RWPE1 (cell line): Measurements from ENCODE around the gene BLVRA.

Experiments used
- CTCF ChIA-PET: fragments of 350-600 bp; sonication (Branson Sonifier 250); formaldehyde crosslinking; extraction: SDS; loops from one replicate; lab custom pipeline; 2021; lab: Yijun Ruan, JAX
- POLR2A ChIA-PET: fragments of 400-600 bp; formaldehyde crosslinking; extraction: SDS; loops from one replicate; lab custom pipeline; 2020; ENCODE audit warnings: antibody characterized with exemption; ENCODE audit not compliant: low non-redundant PET; lab: Yijun Ruan, JAX
- DNase-seq: peaks from one replicate; pipeline ENCODE4 v3.0.0; 2012; ENCODE audit warnings: low spot score
- H3K27ac ChIP-seq: fragments of 450-650 bp; 2 replicates; pipeline ENCODE4 v1.5.1; 2017
- CTCF ChIP-seq: fragments of 450-650 bp; conservative IDR thresholded peaks from 2 replicates; pipeline ENCODE4 v1.5.1; 2017; ENCODE audit warnings: low read depth, mild to moderate bottlenecking

Gene BLVRA

GRCh38 chr7:43763183-43763582, 4.7 kb downstream of the BLVRA start:
- CTCF ChIA-PET, result interaction anchor here (0.8 to 1.4 kb wide), 2 partner anchors 27 to 36 kb away, joined by 4 to 10 read pairs; no protein-coding TSS in a partner anchor
- peak overlapping the region; percentile 44 for H3K27ac ChIP-seq
- POLR2A ChIA-PET, result no interaction called here
- DNase-seq, result no peak
- no peak for TF ChIP-seq CTCF

GRCh38 chr7:43764039-43764761, 5.7 kb downstream of the BLVRA start:
- ChIA-PET CTCF (interaction anchor here (0.6 to 0.7 kb wide), 3 partner anchors 92 to 1008 kb away, joined by 3 to 4 read pairs (median 3); no protein-coding TSS in a partner anchor), POLR2A (no interaction called here)
- H3K27ac ChIP-seq, result peak overlapping the region; percentile 80
- no peak for TF ChIP-seq CTCF
- peak; percentile 56 for DNase-seq

- peak; percentile 82 for DNase-seq
- peak overlapping the region; percentile 80 for H3K27ac ChIP-seq
- TF ChIP-seq CTCF, result no peak
- ChIA-PET CTCF (interaction anchor here (0.7 kb wide), 2 partner anchors 91 to 1007 kb away, joined by 3 to 4 read pairs; no protein-coding TSS in a partner anchor), POLR2A (no interaction called here)
Measured at GRCh38 chr7:43764807-43765491, 6.5 kb downstream of the BLVRA start.

- ChIA-PET CTCF (interaction anchor here (0.6 to 0.9 kb wide), 2 partner anchors 46 to 154 kb away, joined by 3 read pairs; no protein-coding TSS in a partner anchor), POLR2A (no interaction called here)
- TF ChIP-seq CTCF, result no peak
- no peak for DNase-seq
- H3K27ac ChIP-seq, result peak overlapping the region; percentile 8; the same call in 1 of the 2 replicates
Measured at GRCh38 chr7:43766564-43766963, 8.1 kb downstream of the BLVRA start.

GRCh38 chr7:43767311-43767710, 8.8 kb downstream of the BLVRA start:
- ChIA-PET POLR2A (no interaction called here), CTCF (interaction anchor here (0.6 to 0.9 kb wide), 2 partner anchors 46 to 132 kb away, joined by 3 read pairs; no protein-coding TSS in a partner anchor)
- H3K27ac ChIP-seq, result no peak overlapping the region
- no peak for DNase-seq
- TF ChIP-seq CTCF, result no peak

- DNase-seq, result no peak
- ChIA-PET POLR2A (interaction anchor here (0.5 kb wide), 1 partner anchor 9 kb away, joined by 3 read pairs; no protein-coding TSS in a partner anchor), CTCF (interaction anchor here (0.6 to 0.8 kb wide), 3 partner anchors 71 to 185 kb away, joined by 3 read pairs; partner anchors contain the start of gene STK17A)
- H3K27ac ChIP-seq, result no peak overlapping the region
- TF ChIP-seq CTCF, result no peak
Measured at GRCh38 chr7:43768201-43768886, 9.9 kb downstream of the BLVRA start.
